WERI-Rb-1 (cell line): Measurements from ENCODE around the gene TNIK.

Experiments used
- DNase-seq: peaks from one replicate; pipeline ENCODE4 v3.0.0-alpha.2; 2020
- H3K27ac ChIP-seq: fragments of 250-450 bp; sonication (Bioruptor Pico); 2 replicates; pipeline ENCODE4 v1.5.1; 2020; ENCODE audit warnings: mild to moderate bottlenecking, moderate library complexity
- H3K27me3 ChIP-seq: fragments of 250-450 bp; sonication (Bioruptor Pico); 2 replicates; pipeline ENCODE4 v1.5.1; 2021; ENCODE audit warnings: mild to moderate bottlenecking, low read depth, moderate library complexity; ENCODE audit not compliant: insufficient read depth, severe bottlenecking
- H3K36me3 ChIP-seq: fragments of 250-450 bp; sonication (Bioruptor Pico); 2 replicates; pipeline ENCODE4 v1.5.1; 2020; ENCODE audit warnings: mild to moderate bottlenecking, moderate library complexity
- H3K4me3 ChIP-seq: 2 replicates; pipeline ENCODE4 v1.5.1; 2011; ENCODE audit warnings: low read depth, mild to moderate bottlenecking, control low read depth, low read length
- H3K9me3 ChIP-seq: fragments of 250-450 bp; sonication (Bioruptor Pico); 2 replicates; pipeline ENCODE4 v1.5.1; 2021; ENCODE audit warnings: mild to moderate bottlenecking, moderate library complexity; ENCODE audit not compliant: severe bottlenecking
- CTCF ChIP-seq: IDR thresholded peaks from 2 replicates; pipeline ENCODE4 v1.5.1; 2011; ENCODE audit warnings: low read depth, mild to moderate bottlenecking, control low read depth, inconsistent platforms, low read length

TNIK gene

DNA sequence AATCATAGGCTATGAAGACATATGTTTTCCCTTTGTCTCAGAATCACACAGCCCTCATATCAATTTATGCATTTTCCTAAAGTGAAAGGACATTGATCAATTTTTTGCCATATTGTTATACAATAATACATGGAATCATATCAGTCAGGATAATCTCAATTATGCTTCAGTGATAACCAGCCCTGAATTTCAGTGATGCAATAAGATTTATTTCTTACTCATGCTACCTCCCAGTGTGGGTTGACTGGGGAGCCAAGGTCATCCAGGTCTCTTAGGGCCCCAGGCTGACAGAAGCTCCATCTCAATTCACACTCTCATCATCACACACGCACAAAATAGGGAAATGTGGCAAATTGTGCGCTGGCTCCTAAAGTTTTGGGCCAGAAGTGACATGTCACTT, 44.2 kb upstream of the TNIK start:
- H3K4me3 ChIP-seq = no peak overlapping the region
- TF ChIP-seq CTCF = no peak
- H3K36me3 ChIP-seq = no peaks in the 10 kb centered on the region
- no peaks in the 10 kb centered on the region for H3K27me3 ChIP-seq
- no peaks in the 10 kb centered on the region for H3K9me3 ChIP-seq
- no peak for DNase-seq
- no peak overlapping the region for H3K27ac ChIP-seq

GRCh38 chr3:171503817-171504216, 43.6 kb upstream of the TNIK start:
- no peaks in the 10 kb centered on the region for H3K27me3 ChIP-seq
- TF ChIP-seq CTCF = no peak
- no peak overlapping the region for H3K27ac ChIP-seq
- H3K9me3 ChIP-seq = no peaks in the 10 kb centered on the region
- DNase-seq = no peak
- H3K4me3 ChIP-seq = no peak overlapping the region
- H3K36me3 ChIP-seq = no peaks in the 10 kb centered on the region

- Histone ChIP-seq H3K4me3 (no peak overlapping the region), H3K36me3 (no peaks in the 10 kb centered on the region), H3K27me3 (no peaks in the 10 kb centered on the region), H3K9me3 (no peaks in the 10 kb centered on the region), H3K27ac (no peak overlapping the region)
- no peak for TF ChIP-seq CTCF
- no peak for DNase-seq
Observed at GRCh38 chr3:171498921-171499320, 38.7 kb upstream of the TNIK start.

DNA sequence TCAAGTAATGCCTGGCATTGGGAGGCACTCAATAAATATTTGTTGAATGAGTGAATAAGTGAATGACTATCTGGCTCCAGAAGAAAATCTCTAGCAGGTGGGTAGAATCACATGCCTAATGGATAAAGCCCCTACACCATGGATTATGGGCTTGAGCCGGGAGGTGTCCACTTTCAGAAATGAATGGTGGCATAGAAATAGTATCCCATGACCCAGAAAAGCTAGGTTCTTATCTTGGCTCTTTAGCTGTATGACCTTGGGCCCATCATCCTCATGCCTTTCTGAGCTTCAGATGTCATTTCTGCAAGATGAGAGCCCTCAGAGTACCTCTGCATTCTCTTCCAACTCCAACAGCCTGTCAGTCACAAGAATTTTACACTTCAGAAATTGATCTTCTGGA, 37.3 kb upstream of the TNIK start:
- no peak overlapping the region for H3K27ac ChIP-seq
- no peaks in the 10 kb centered on the region for H3K9me3 ChIP-seq
- DNase-seq = no peak
- no peak overlapping the region for H3K4me3 ChIP-seq
- no peaks in the 10 kb centered on the region for H3K27me3 ChIP-seq
- TF ChIP-seq CTCF = no peak
- H3K36me3 ChIP-seq = no peaks in the 10 kb centered on the region

GRCh38 chr3:171495413-171495812, 35.2 kb upstream of the TNIK start:
- H3K9me3 ChIP-seq = no peaks in the 10 kb centered on the region
- no peak overlapping the region for H3K4me3 ChIP-seq
- H3K36me3 ChIP-seq = no peaks in the 10 kb centered on the region
- H3K27me3 ChIP-seq = no peaks in the 10 kb centered on the region
- no peak for DNase-seq
- H3K27ac ChIP-seq = no peak overlapping the region
- no peak for TF ChIP-seq CTCF

- no peak for DNase-seq
- no peak overlapping the region for H3K4me3 ChIP-seq
- TF ChIP-seq CTCF = no peak
Observed at GRCh38 chr3:171494457-171495109, 34.4 kb upstream of the TNIK start.

More at GRCh38 chr3:171494457-171495109, 34.4 kb upstream of the TNIK start:
- Histone ChIP-seq H3K36me3 (no peaks in the 10 kb centered on the region), H3K27ac (no peak overlapping the region), H3K27me3 (no peaks in the 10 kb centered on the region), H3K9me3 (no peaks in the 10 kb centered on the region)
